Suprapubic skin (tissue), 4 donors: ENCODE data around the gene TMEM132D. TPM values are rescaled to one million over a fixed set of nuclear protein-coding genes. Genes with fewer than 3 reads are reported as not detected.

ENCODE experiments used
- DNase-seq, 2 donors: peaks; one replicate each; pipeline ENCODE4 v3.0.0-alpha.2; 2019; ENCODE audit warnings: low spot score in 2 of 2
- H3K27ac ChIP-seq: fragments of 200-600 bp; sonication (generic); one replicate; pipeline ENCODE4 v1.5.1; 2019
- H3K27me3 ChIP-seq: fragments of 200-600 bp; sonication (generic); one replicate; pipeline ENCODE4 v1.5.1; 2019
- H3K36me3 ChIP-seq: fragments of 200-600 bp; sonication (generic); one replicate; pipeline ENCODE4 v1.5.1; 2019
- H3K4me1 ChIP-seq: fragments of 200-600 bp; sonication (generic); one replicate; pipeline ENCODE4 v1.5.1; 2019
- H3K4me3 ChIP-seq: fragments of 200-600 bp; sonication (generic); one replicate; pipeline ENCODE4 v1.5.1; 2019; ENCODE audit warnings: mild to moderate bottlenecking
- H3K9me3 ChIP-seq: fragments of 200-600 bp; sonication (generic); one replicate; pipeline ENCODE4 v1.5.1; 2019
- EP300 ChIP-seq: sonication (generic); formaldehyde crosslinking; IDR thresholded peaks from one replicate; pipeline ENCODE4 v1.6.1; 2017; ENCODE audit warnings: antibody characterized with exemption
- POLR2A ChIP-seq, 2 donors: fragments of 450-650 bp; IDR thresholded peaks; one replicate each; pipeline ENCODE4 v1.6.1; 2017; ENCODE audit warnings: antibody characterized with exemption in 2 of 2, mild to moderate bottlenecking in 2 of 2, moderate library complexity in 2 of 2
- POLR2AphosphoS5 ChIP-seq, 3 donors: sonication (generic); formaldehyde crosslinking; IDR thresholded peaks; one replicate each; pipeline ENCODE4 v1.6.1; 2017; ENCODE audit warnings: antibody characterized with exemption in 3 of 3
- WGBS: methylation state at CpG from one replicate; pipeline ENCODE4 v1.1.5; 2018; 5-methylcytosine and 5-hydroxymethylcytosine counted together
- total RNA-seq, 4 donors: library from RNA; depleted of rRNA; stranded (reverse); fragments of >200 nt; gene quantifications; one replicate each; pipeline ENCODE4 v1.1.0, GENCODE V29; 2016
- TF ChIP-seq, protein P1 (sequence below), 2 donors: fragments of 200-600 bp in 1 of 2; fragments of 450-650 bp in 1 of 2; sonication (generic) in 1 of 2; IDR thresholded peaks; one replicate each; pipeline ENCODE4 v1.5.1; 2016 to 2019; ENCODE audit warnings: antibody characterized with exemption in 2 of 2, mild to moderate bottlenecking in 1 of 2, moderate library complexity in 1 of 2

TMEM132D gene
- total RNA-seq, 4 donors from 2014 or later: 0.10 to 0.64 TPM; not detected in 2

DNA sequence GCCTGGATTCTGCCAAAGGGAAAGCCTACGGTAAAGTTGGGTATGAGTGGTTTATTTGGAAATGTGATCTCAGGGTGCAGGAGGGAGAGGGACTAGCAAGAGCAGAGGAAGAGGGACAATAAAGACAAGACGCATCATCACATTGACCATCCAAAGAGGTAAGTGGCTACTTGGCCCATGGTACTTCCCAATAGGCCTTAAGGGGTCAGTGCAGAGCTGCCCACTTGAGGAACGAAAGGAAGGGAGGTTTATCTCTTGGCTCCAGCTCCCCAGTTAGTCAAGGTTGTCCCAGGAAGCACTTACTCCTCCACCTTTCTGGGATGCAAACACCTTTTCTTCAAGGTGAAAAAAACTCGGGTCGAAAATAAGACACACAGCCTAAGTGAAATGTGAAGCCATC, 323.9 kb downstream of the TMEM132D start:
- no peak overlapping the region for H3K27ac ChIP-seq
- no peak overlapping the region for H3K4me3 ChIP-seq
- H3K27me3 ChIP-seq: no peaks in the 10 kb centered on the region
- no peaks in the 10 kb centered on the region for H3K9me3 ChIP-seq
- TF ChIP-seq EP300: no peak
- TF ChIP-seq POLR2A (IDR thresholded peaks at IDR 0.05): no peak
- TF ChIP-seq, protein P1, sequence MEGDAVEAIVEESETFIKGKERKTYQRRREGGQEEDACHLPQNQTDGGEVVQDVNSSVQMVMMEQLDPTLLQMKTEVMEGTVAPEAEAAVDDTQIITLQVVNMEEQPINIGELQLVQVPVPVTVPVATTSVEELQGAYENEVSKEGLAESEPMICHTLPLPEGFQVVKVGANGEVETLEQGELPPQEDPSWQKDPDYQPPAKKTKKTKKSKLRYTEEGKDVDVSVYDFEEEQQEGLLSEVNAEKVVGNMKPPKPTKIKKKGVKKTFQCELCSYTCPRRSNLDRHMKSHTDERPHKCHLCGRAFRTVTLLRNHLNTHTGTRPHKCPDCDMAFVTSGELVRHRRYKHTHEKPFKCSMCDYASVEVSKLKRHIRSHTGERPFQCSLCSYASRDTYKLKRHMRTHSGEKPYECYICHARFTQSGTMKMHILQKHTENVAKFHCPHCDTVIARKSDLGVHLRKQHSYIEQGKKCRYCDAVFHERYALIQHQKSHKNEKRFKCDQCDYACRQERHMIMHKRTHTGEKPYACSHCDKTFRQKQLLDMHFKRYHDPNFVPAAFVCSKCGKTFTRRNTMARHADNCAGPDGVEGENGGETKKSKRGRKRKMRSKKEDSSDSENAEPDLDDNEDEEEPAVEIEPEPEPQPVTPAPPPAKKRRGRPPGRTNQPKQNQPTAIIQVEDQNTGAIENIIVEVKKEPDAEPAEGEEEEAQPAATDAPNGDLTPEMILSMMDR (IDR thresholded peaks at IDR 0.05): no peak
- no peak for TF ChIP-seq POLR2AphosphoS5 (IDR thresholded peaks at IDR 0.05)
- WGBS: 86% methylated on average over 5 of the region's 5 CpGs
- H3K4me1 ChIP-seq: no peaks in the 10 kb centered on the region
- no peak for DNase-seq
- no peaks in the 10 kb centered on the region for H3K36me3 ChIP-seq

DNA sequence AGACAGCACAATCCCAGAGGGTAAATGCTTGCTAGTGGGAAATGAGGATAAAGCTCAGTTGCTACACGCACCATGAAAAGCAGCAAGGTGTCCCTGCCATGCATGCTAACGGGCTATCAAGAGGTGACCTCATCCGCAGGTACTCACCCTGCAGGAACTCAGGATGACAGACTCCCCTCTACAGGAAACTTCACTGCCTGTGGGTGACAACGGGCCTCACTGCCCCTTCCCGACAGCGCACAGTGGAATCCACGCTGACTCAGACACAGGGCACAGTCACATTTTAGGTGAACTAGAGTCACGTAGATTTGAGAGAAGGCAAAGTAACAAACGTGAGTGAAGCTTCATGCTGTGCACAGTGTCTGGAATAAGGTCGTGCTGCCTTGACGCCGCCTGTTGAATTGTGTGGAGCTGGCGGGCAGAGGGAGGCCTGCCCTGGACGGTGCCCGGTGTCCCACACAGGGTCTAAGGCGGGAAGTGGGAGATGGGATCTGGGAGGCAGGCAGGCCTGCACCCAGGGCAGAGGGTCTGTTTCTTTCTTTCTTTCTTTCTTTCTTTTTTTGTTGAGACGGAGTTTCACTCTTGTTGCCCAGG, 331.8 kb downstream of the TMEM132D start:
- TF ChIP-seq, protein P1 (IDR thresholded peaks at IDR 0.05): no peak
- TF ChIP-seq POLR2AphosphoS5 (IDR thresholded peaks at IDR 0.05): no peak
- TF ChIP-seq POLR2A (IDR thresholded peaks at IDR 0.05): no peak
- TF ChIP-seq EP300: no peak
- H3K4me3 ChIP-seq: no peak overlapping the region
- H3K36me3 ChIP-seq: no peaks in the 10 kb centered on the region
- H3K9me3 ChIP-seq: no peaks in the 10 kb centered on the region
- no peak for DNase-seq
- H3K4me1 ChIP-seq: no peaks in the 10 kb centered on the region
- H3K27ac ChIP-seq: no peak overlapping the region
- WGBS: 82% methylated on average over 17 of the region's 17 CpGs
- H3K27me3 ChIP-seq: no peaks in the 10 kb centered on the region

DNA sequence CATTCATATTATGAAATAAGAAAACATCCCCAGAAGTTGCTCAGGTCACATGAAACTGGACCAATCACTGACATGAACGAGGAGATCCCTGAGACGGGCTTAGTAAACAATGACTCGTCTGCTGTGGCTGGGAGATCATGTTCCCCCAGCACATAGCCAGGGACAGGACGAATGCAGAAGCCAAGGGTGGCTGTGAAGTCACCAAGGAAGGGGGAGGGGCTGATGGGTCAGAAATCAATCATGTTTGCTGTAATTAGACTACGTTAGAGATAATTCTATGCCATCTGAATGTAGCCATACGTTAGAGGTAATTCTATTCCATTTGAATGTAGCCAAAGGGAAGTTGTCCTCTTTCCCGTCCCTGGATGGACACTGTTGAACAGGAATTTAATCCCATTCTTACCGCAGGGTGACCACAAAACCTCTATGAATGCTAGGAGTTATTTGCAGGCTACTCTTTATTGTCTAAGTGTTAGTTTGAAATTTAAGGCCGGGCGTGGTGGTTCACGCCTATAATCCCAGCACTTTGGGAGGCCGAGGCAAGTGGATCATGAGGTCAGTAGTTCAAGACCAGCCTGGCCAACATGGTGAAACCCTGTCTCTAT, 332.9 kb downstream of the TMEM132D start:
- Histone ChIP-seq H3K9me3 (no peaks in the 10 kb centered on the region), H3K36me3 (no peaks in the 10 kb centered on the region), H3K4me1 (no peaks in the 10 kb centered on the region), H3K27ac (no peak overlapping the region), H3K4me3 (no peak overlapping the region), H3K27me3 (no peaks in the 10 kb centered on the region)
- WGBS: 80% methylated on average over 12 of the region's 12 CpGs
- TF ChIP-seq POLR2AphosphoS5 (IDR thresholded peaks at IDR 0.05): no peak
- TF ChIP-seq, protein P1 (IDR thresholded peaks at IDR 0.05): no peak
- TF ChIP-seq EP300: no peak
- TF ChIP-seq POLR2A (IDR thresholded peaks at IDR 0.05): no peak
- no peak for DNase-seq

DNA sequence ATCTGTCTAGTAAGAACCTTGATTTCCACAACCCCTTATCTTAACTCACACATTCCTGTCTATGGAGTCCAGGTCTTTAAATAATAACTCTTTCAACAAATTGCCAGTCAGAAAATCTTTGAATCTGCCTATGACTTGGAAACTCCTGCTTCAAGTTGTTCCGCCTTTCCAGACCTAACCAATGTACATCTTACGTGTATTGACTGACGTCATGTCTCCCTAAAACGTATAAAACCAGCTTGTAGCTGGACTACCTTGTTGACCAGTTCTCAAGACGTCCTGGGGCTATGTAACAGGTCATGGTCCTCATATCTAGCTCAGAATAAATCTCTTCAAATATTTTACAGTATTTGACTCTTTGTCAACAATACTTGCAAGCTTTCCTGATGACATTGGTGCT, 337.0 kb downstream of the TMEM132D start:
- 80% methylated on average over 5 of the region's 5 CpGs for WGBS
- H3K27ac ChIP-seq: no peak overlapping the region
- no peaks in the 10 kb centered on the region for H3K4me1 ChIP-seq
- no peaks in the 10 kb centered on the region for H3K27me3 ChIP-seq
- H3K9me3 ChIP-seq: no peaks in the 10 kb centered on the region
- H3K36me3 ChIP-seq: no peaks in the 10 kb centered on the region
- no peak for DNase-seq
- no peak for TF ChIP-seq POLR2AphosphoS5 (IDR thresholded peaks at IDR 0.05)
- no peak for TF ChIP-seq EP300
- no peak for TF ChIP-seq POLR2A (IDR thresholded peaks at IDR 0.05)
- TF ChIP-seq, protein P1 (IDR thresholded peaks at IDR 0.05): no peak
- no peak overlapping the region for H3K4me3 ChIP-seq

DNA sequence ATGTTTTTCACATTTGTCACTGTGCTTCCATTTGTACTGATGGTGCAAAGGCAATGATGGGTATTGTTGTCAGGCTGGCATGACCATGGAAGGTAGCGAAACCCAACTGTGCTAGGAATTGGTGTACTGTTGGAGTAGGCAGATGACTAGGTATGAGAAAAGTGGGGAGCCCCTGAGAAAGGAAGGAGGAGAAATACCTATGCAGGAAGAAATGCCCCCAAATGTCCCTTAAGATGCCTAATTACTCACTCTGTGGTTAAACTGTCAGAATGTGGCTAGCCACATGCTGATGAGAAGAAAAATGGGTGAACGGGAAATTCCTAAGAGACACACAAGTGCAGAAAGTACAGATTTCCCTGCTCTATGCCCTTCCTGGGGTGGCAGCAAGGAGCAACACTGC, 339.1 kb downstream of the TMEM132D start:
- DNase-seq: no peak
- Histone ChIP-seq H3K27ac (no peak overlapping the region), H3K36me3 (no peaks in the 10 kb centered on the region), H3K9me3 (no peaks in the 10 kb centered on the region), H3K4me1 (no peaks in the 10 kb centered on the region), H3K27me3 (no peaks in the 10 kb centered on the region), H3K4me3 (no peak overlapping the region)
- 68% methylated on average over 2 of the region's 2 CpGs for WGBS
- no peak for TF ChIP-seq EP300
- no peak for TF ChIP-seq POLR2AphosphoS5 (IDR thresholded peaks at IDR 0.05)
- no peak for TF ChIP-seq POLR2A (IDR thresholded peaks at IDR 0.05)
- TF ChIP-seq, protein P1 (IDR thresholded peaks at IDR 0.05): no peak
